ENCODE measurements around the gene ENPP6.

Gene ENPP6

GRCh38 chr4:184190711-184191110 is 27.0 kb downstream of the ENPP6 start:
- DNase-seq (ENCODE audit: low spot score) = no peak

DNA sequence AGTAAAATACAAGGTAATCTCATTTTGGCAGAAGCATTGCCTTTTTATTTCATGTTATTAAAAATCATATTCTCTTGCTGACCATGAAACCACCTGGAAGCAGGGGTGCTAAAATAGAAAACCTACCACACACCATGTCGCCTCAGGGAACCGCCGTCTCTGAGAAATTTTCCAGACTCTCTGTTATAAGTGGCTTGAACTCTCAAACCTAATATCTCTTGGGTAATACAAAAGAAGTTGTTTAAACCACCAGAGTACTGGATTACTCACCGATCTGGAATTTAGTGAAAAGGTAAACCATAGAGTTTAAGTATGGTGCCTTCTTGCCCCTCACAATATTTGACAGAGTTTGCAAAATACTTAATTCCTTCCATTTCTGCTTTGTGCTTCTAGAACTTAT is 27.7 kb downstream of the ENPP6 start:
- no peak for DNase-seq (ENCODE audit: low spot score)

GRCh38 chr4:184188443-184189400 is 29.0 kb downstream of the ENPP6 start:
- no peak for DNase-seq (ENCODE audit: low spot score)

DNA sequence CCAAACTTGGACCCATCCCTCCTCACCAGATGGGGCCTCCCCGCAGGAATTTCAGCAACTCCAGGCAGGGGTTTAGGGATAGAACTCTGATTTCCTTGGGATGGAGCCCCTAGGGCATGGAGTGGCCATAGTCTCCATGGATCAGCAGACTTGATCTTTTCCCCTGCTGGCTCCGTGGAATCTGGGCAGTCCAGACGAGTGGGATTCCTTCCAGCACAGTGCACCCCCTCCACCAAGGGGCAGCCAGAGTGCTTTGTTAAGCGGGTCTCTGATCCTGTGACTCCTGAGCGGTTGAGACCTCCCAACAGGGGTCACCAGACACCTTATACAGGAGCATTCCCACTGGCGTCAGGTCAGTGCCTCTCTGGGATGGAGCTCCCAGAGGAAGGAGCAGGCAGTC is 40.4 kb downstream of the ENPP6 start:
- DNase-seq (ENCODE audit: low spot score) = no peak

GRCh38 chr4:184174571-184175488 is 42.8 kb downstream of the ENPP6 start:
- no peak for DNase-seq (ENCODE audit: low spot score)

DNA sequence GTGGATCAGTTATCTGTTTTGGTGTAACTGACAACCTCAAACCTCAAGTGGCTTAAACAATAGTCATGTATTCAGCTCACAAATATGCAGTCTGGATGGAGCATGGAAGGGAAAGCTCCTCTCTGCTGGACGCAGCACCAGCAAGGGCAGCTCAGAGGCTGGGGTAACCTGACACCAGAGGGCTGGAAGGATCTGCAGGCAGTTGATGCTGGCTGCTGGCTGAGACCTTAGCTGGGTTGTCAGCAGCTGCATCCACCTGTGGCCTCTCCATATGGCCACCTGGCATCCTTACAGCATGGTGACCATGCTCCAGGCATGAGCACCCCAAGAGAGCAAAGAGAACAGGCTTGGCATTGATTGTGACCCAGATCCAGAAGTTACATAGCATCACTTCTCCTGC is 46.7 kb downstream of the ENPP6 start:
- DNase-seq (ENCODE audit: low spot score) = peak; percentile 42

DNA sequence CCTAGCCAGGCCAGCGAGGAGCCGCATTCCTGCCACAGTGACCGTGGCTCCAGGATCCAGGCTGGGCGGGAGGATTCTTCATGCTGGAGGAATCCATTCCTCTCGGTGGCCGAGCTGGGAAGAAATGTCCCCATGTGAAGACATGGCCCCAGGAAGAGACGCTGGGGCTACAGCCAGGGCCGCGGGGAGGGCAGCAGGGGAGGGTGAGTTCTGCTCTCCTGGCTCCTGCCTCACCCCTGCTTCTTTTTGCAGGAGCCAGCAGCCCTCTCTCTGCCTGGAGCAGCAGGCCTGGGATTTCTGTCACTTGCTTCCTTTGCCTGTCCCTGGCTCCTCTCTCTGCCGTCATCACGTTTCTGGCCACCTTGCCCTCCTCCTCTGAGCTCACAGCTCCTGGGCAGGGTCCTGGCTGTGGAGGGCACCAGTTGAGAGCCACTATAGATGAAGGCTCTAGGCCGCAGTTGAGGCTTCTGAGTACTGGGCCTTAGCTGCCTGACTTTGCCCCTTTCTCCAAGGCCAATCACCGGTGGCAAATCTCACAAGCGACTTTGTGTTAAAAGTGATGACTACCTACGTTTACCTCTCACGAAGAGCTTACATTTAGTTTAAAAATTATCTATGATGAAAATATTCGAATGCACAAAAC is 48.3 kb downstream of the ENPP6 start:
- no peak for DNase-seq (ENCODE audit: low spot score)

DNA sequence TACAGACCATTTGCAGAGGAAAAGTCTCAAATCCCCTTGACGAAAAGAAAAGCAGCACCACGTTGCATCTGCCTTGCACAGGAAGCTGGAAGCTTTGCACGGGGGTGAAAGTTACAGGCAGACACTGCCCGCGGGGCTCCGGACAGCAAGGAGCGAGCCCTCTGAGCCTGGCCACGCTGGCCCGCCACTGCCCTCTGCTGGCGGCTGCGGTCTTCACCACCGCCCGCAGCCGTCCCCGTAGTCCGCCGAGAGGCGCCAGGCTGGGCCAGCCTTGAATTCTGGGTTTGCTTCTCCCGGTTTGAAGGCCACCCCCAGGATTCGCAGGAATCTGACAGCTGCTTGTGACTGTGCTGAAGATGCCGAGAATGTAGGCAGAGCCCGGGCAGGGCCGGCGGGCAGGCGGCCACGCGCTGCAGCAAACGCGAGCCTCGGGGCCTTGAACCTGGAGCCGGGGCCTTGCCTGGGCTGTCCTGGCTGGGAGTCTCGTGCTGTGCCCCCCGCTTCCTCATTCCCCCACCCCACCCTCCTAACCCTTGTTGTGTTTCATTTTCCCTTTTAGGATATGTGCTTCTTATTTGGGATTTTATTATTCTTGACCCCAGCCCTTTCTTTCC is 49.2 kb downstream of the ENPP6 start:
- DNase-seq (ENCODE audit: low spot score) = peak; percentile 94

DNA sequence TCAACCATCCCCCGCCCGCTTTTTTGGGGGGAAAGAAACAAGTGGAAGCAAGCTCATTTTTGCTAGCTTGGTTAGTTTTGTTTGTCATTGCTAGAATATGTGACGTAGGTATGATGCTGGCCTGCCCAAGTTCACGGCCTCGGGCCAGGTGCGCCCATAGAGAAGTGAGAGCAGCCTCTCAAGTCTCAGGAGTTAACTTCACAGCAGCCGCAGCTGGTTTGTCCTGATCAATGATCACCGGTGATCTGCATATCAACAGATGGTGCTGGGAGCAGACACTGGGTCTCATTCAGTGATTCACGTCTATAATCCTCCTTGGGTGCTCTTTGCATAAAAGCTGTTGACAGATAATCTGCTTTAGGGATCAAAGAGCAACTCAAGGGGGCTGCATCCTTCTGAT is 50.1 kb downstream of the ENPP6 start:
- no peak for DNase-seq (ENCODE audit: low spot score)

GRCh38 chr4:184166736-184167135 is 50.9 kb downstream of the ENPP6 start:
- no peak for DNase-seq (ENCODE audit: low spot score)

GRCh38 chr4:184165291-184165690 is 52.4 kb downstream of the ENPP6 start:
- no peak for DNase-seq (ENCODE audit: low spot score)

GRCh38 chr4:184163813-184164212 is 53.9 kb downstream of the ENPP6 start:
- peak; percentile 57 for DNase-seq (ENCODE audit: low spot score)

DNA sequence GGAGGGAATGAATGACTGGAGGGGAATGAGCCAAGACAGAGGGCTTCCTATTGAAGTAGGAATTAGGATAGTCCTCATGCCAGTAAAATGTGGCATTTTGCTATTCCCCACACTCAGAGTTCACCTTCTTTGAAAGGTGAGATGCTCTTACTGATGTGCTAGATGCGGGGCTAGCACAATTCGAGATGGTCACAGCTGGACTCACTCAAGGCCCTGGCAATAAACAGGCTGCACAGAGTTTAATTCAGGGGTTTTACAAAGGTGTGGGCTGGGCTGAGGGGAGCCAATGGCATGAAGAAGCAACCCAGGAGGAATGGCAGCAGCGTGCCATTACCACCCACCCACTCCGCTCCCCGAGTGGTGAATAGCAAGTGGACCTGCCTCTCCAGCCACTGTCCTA is 55.1 kb downstream of the ENPP6 start:
- no peak for DNase-seq (ENCODE audit: low spot score)

GRCh38 chr4:184157322-184157721 is 60.4 kb downstream of the ENPP6 start:
- no peak for DNase-seq (ENCODE audit: low spot score)

GRCh38 chr4:184156163-184156920 is 61.3 kb downstream of the ENPP6 start:
- no peak for DNase-seq (ENCODE audit: low spot score)

GRCh38 chr4:184154199-184154598 is 63.5 kb downstream of the ENPP6 start:
- DNase-seq (ENCODE audit: low spot score) = no peak

DNA sequence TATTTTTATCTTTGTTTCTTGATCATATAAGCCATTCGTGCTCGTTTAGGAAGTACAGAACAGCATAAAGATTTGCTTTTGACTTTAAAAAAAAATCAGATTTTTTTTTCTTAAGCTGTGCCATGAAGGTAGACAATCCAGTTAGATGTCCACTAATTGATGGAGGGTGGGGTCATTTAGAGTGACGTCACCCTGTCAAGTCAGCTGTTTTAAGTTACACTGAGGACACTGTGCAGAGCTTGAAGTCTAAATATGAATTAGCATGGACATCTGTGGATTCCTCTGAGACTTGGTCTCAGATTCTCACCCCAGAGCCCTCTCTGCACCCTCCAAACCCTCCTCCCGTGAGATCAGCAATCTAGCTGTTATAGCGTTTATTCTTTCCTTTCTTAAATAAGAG is 63.9 kb downstream of the ENPP6 start:
- no peak for DNase-seq (ENCODE audit: low spot score)

GRCh38 chr4:184151988-184152485 is 65.6 kb downstream of the ENPP6 start:
- DNase-seq (ENCODE audit: low spot score) = no peak

DNA sequence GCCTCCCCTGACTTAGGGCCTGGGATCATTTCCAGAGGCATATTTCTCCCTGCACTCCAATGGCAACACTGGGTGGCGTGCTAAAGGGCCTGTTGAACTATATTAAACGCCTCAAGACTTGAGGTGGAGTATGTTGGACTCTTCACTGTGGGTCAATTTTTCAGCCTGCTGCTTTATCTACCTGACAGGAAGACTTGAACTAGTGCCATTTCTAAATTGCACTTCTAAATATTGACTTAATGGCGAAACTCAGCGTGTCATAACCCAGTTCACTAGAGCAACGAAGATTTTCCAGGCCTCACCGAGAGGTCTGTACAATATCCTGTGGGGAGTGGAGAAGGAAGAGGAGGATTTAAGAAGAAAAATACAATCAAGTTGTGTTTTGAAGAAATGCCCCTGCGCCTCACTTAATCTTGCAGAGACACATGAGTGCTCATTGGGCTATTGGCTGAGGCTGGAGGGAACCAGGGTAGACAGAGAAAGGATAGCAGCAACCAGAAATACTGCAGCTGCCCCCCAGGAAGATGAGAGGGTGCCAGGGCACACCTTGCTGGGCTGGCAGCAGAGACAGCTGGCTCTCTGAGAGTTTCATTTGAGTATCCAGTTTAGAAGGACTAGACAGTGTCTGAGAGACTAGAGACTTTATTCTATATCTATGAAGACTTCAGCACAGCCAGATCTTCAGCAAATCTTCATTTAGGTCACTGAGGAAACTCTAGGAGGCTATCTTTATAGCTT is 67.4 kb downstream of the ENPP6 start:
- no peak for DNase-seq (ENCODE audit: low spot score)
